K562 (cell line): Measurements from ENCODE around the gene DLGAP1. TPM values are rescaled to one million over a fixed set of nuclear protein-coding genes. Genes with fewer than 3 reads are reported as not detected.

Source experiments
- BDP1 ChIP-seq: IDR thresholded peaks from 3 replicates; pipeline ENCODE4 v1.6.1; 2011; ENCODE audit not compliant: insufficient read length, insufficient read depth
- BRD4 ChIP-seq: fragments of 200-600 bp; sonication (generic); IDR thresholded peaks from 2 replicates; pipeline ENCODE4 v1.6.1; 2017; ENCODE audit warnings: inconsistent platforms
- GABPA ChIP-seq: fragments of 200-800 bp; sonication (Bioruptor generic); conservative IDR thresholded peaks from 2 replicates; pipeline ENCODE4 v1.6.1; 2016; ENCODE audit warnings: low read depth, missing genetic modification characterization, missing compliant biosample characterization
- SMAD1 ChIP-seq: fragments of 150-350 bp; IDR thresholded peaks from 2 replicates; pipeline ENCODE4 v1.6.1; 2014; ENCODE audit warnings: low read length, low read depth; ENCODE audit not compliant: partially characterized antibody
- polyA plus RNA-seq, 8 experiments: library from polyadenylated mRNA; depleted of rRNA in 4 of 8; stranded (reverse) in 5 of 8; unstranded in 3 of 8; fragments of >200 nt; fragmentation: Nextera tagmentation in 2 of 8; fragmentation: Illumina TruSeq in 1 of 8; extraction: Ambion mirVana in 2 of 8; extraction: Trizol in 1 of 8; gene quantifications; 2 replicates each; pipeline versions ENCODE4 v1.2.1 to v1.2.3, GENCODE V29; 2011 to 2014; ENCODE audit warnings: inconsistent platforms in 1 of 8, missing spikeins in 1 of 8
- total RNA-seq, 7 experiments: library from RNA; depleted of rRNA in 6 of 7; stranded (reverse); fragments of >200 nt in 6 of 7; fragmentation: Illumina TruSeq in 2 of 7; extraction: Trizol in 2 of 7; gene quantifications; 2 replicates each; pipeline versions ENCODE4 v1.2.1 to v1.2.3, GENCODE V29; 2011 to 2021; ENCODE audit warnings: low replicate concordance in 1 of 7
- TF ChIP-seq, protein P1 (sequence below): fragments of 150-350 bp; IDR thresholded peaks from 2 replicates; pipeline ENCODE4 v1.6.1; 2014; ENCODE audit warnings: low read depth, mild to moderate bottlenecking, low read length, borderline replicate concordance
- TF ChIP-seq, protein P2 (sequence below), 2 experiments: fragments of 450-650 bp in 1 of 2; IDR thresholded peaks; 2 replicates each; pipeline ENCODE4 v1.6.1; 2011 to 2017; ENCODE audit warnings: low read depth in 2 of 2, antibody characterized with exemption in 1 of 2, borderline replicate concordance in 1 of 2, low read length in 1 of 2, mild to moderate bottlenecking in 1 of 2, mixed read lengths in 1 of 2; ENCODE audit not compliant: control insufficient read depth in 1 of 2

Gene DLGAP1
- total and polyA plus RNA-seq, 9 of the 15 experiments (the other 6 are each of a cell fraction or from before 2014, with no cell fraction given) = 0.04 to 0.22 (median 0.08) TPM

DNA sequence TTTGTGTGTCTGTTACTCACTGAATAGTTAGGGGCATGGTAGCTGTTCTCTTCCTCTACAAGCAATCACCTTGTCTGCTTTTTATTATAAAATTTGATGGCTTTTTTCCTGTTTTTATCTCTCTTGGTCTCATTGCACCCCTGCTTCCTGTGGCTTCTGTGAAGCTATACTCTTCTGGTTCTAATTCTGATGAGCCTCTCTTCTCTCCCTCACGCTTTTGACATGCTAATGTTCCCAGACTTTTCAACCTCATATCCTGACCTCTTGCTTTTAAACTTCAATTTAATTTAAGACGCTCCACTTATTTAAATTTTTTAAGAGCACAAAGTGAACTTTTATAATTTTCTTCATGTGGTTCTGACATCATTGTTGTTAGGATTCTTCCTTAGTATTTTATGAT is 361.4 kb downstream of the DLGAP1 start (continued):
- TF ChIP-seq, protein P1, sequence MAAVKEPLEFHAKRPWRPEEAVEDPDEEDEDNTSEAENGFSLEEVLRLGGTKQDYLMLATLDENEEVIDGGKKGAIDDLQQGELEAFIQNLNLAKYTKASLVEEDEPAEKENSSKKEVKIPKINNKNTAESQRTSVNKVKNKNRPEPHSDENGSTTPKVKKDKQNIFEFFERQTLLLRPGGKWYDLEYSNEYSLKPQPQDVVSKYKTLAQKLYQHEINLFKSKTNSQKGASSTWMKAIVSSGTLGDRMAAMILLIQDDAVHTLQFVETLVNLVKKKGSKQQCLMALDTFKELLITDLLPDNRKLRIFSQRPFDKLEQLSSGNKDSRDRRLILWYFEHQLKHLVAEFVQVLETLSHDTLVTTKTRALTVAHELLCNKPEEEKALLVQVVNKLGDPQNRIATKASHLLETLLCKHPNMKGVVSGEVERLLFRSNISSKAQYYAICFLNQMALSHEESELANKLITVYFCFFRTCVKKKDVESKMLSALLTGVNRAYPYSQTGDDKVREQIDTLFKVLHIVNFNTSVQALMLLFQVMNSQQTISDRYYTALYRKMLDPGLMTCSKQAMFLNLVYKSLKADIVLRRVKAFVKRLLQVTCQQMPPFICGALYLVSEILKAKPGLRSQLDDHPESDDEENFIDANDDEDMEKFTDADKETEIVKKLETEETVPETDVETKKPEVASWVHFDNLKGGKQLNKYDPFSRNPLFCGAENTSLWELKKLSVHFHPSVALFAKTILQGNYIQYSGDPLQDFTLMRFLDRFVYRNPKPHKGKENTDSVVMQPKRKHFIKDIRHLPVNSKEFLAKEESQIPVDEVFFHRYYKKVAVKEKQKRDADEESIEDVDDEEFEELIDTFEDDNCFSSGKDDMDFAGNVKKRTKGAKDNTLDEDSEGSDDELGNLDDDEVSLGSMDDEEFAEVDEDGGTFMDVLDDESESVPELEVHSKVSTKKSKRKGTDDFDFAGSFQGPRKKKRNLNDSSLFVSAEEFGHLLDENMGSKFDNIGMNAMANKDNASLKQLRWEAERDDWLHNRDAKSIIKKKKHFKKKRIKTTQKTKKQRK = no peak
- no peak for TF ChIP-seq GABPA (tag)
- no peak for TF ChIP-seq BRD4
- TF ChIP-seq, protein P2, sequence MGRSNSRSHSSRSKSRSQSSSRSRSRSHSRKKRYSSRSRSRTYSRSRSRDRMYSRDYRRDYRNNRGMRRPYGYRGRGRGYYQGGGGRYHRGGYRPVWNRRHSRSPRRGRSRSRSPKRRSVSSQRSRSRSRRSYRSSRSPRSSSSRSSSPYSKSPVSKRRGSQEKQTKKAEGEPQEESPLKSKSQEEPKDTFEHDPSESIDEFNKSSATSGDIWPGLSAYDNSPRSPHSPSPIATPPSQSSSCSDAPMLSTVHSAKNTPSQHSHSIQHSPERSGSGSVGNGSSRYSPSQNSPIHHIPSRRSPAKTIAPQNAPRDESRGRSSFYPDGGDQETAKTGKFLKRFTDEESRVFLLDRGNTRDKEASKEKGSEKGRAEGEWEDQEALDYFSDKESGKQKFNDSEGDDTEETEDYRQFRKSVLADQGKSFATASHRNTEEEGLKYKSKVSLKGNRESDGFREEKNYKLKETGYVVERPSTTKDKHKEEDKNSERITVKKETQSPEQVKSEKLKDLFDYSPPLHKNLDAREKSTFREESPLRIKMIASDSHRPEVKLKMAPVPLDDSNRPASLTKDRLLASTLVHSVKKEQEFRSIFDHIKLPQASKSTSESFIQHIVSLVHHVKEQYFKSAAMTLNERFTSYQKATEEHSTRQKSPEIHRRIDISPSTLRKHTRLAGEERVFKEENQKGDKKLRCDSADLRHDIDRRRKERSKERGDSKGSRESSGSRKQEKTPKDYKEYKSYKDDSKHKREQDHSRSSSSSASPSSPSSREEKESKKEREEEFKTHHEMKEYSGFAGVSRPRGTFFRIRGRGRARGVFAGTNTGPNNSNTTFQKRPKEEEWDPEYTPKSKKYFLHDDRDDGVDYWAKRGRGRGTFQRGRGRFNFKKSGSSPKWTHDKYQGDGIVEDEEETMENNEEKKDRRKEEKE (IDR thresholded peaks at IDR 0.05; ENCODE audit: borderline replicate concordance in 1 of 2, control insufficient read depth in 1 of 2, low read depth in 2 of 2, low read length in 1 of 2) = no peak
- TF ChIP-seq SMAD1 = no peak
- TF ChIP-seq BDP1 = no peak
